ENCODE measurements around the gene NOTCH1.
"Not testable (repeated sequence)": the region's sequence is repeated elsewhere in the genome, so short reads cannot be mapped to it uniquely, and the experiment has no call there.

NOTCH1 gene

GRCh38 chr9:136564379-136564988 is 18.6 kb upstream of the NOTCH1 start:
- DNase-seq (ENCODE audit: low spot score), result peak; percentile 35

- DNase-seq (ENCODE audit: low spot score), result no peak
Observed at GRCh38 chr9:136563646-136564325, 17.9 kb upstream of the NOTCH1 start.

GRCh38 chr9:136562746-136563495 is 17.1 kb upstream of the NOTCH1 start:
- no peak for DNase-seq (ENCODE audit: low spot score)

GRCh38 chr9:136561779-136562178 is 15.9 kb upstream of the NOTCH1 start:
- DNase-seq (ENCODE audit: low spot score), result no peak

GRCh38 chr9:136560586-136560985 is 14.7 kb upstream of the NOTCH1 start:
- no peak for DNase-seq (ENCODE audit: low spot score)

- not testable (repeated sequence) for DNase-seq (ENCODE audit: low spot score)
Observed at GRCh38 chr9:136559371-136559770, 13.5 kb upstream of the NOTCH1 start.

GRCh38 chr9:136558846-136559245 is 13.0 kb upstream of the NOTCH1 start:
- DNase-seq (ENCODE audit: low spot score), result not testable (repeated sequence)

- DNase-seq (ENCODE audit: low spot score), result no peak
Observed at GRCh38 chr9:136558373-136558772, 12.5 kb upstream of the NOTCH1 start.

GRCh38 chr9:136557036-136557435 is 11.2 kb upstream of the NOTCH1 start:
- no peak for DNase-seq (ENCODE audit: low spot score)

GRCh38 chr9:136556166-136556565 is 10.3 kb upstream of the NOTCH1 start:
- DNase-seq (ENCODE audit: low spot score), result no peak

- DNase-seq (ENCODE audit: low spot score), result no peak
Observed at GRCh38 chr9:136554870-136555269, 9.0 kb upstream of the NOTCH1 start.

- DNase-seq (ENCODE audit: low spot score), result no peak
Observed at GRCh38 chr9:136553581-136553980, 7.7 kb upstream of the NOTCH1 start.

- no peak for DNase-seq (ENCODE audit: low spot score)
Observed at GRCh38 chr9:136552117-136552703, 6.4 kb upstream of the NOTCH1 start.

- DNase-seq (ENCODE audit: low spot score), result no peak
Observed at GRCh38 chr9:136551401-136552116, 5.7 kb upstream of the NOTCH1 start.

- no peak for DNase-seq (ENCODE audit: low spot score)
Observed at GRCh38 chr9:136550439-136551289, 4.8 kb upstream of the NOTCH1 start.

GRCh38 chr9:136549010-136549980 is 3.4 kb upstream of the NOTCH1 start:
- no peak for DNase-seq (ENCODE audit: low spot score)

GRCh38 chr9:136547508-136548215 is 1.8 kb upstream of the NOTCH1 start:
- no peak for DNase-seq (ENCODE audit: low spot score)

GRCh38 chr9:136546697-136547501 is 1.1 kb upstream of the NOTCH1 start:
- peak; percentile 50 for DNase-seq (ENCODE audit: low spot score)

- no peak for DNase-seq (ENCODE audit: low spot score)
Observed at GRCh38 chr9:136545692-136545964, 220 bp downstream of the NOTCH1 start.
